HG03280 (cell line): Measurements from ENCODE around the gene GPSM3.

Experiments
- ATAC-seq: cut with Tn5 transposase; IDR thresholded peaks from one replicate; pipeline ENCODE4 v1.9.1; 2021; ENCODE audit warnings: mild to moderate bottlenecking, moderate library complexity; ENCODE audit not compliant: unreplicated experiment

Gene GPSM3

DNA sequence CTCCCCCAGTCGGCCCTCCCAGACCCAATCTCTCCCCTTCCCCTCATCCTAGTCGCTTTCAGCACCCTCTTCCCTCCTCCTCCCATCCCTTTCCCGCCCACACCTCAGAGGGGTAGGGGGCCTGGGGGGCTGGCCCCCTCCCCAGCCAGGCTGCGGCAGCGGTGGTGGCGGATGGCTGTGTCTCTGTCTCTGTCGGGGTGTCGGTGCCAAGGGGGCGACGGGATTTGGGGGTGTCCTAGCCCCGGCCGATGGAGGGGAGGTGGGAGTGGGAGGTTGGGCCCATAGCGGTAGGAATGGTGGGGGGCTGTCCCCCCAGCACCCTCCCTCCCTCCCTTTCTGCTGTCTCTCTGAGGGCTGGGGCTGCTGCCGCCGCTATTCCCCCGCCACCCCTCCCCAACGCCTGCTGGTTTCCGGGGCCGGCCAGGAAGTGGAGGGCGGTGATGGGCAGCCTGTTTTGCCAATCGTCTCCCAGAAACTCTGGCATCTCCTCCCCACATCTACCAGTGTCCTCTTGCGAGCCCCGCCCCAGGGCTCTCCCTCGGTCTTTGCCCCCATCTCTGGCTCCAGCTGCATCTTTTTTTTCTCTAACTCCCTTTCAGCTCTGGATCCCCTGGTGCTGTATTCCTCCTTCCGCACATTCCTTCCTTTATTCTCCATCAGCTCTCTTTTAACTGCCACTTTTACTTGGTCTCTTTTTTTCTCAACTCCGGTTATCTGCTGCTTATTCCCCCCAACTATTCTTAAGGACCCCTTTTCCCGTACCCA lies 16.6 kb downstream of the GPSM3 start, which contains the start of gene AGPAT1:
TSS of gene AGPAT1 (minus strand) at position 374 of the 765 bp plus-strand sequence. CDS start 4,588 bp downstream, outside the sequence.
- ATAC-seq, result peak; percentile 42

DNA sequence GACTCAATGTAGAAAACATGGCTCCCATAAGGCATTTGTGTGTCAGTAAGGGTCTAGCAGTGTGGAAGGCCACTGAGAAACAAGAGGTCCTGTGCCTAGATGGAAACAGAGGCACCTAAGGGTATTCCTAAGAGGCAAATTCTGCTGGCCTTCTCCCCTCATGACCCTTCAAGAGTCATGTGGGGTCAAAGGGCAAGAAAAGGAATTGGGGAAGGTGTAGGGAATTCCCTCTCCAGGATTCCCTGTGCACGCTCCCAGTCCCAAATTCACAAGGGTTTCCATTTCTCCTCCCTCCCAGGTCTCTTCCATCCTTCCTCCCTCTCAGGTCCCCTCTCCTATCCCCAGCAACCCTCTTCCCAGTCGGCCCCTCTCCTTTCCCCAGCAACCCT lies 17.1 kb downstream of the GPSM3 start:
- ATAC-seq, result no peak

DNA sequence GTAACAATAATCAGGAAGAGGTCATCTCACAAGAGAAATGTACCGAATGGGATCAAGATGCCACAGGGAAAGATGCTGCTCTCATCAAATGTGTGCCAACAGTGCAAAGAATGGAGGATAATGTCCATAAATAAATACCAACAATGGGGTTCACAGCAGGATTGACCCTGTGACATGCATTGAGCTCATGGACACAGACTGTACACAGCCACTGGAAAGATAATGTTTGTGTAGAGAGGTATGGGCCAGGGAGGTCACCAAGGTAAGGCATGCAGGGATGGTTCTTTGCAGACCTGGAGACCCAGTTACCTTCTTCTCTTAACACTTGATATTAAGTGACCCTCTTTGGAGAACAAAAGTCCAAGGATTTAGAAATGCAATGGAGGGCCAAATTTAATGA lies 18.0 kb downstream of the GPSM3 start:
- no peak for ATAC-seq

DNA sequence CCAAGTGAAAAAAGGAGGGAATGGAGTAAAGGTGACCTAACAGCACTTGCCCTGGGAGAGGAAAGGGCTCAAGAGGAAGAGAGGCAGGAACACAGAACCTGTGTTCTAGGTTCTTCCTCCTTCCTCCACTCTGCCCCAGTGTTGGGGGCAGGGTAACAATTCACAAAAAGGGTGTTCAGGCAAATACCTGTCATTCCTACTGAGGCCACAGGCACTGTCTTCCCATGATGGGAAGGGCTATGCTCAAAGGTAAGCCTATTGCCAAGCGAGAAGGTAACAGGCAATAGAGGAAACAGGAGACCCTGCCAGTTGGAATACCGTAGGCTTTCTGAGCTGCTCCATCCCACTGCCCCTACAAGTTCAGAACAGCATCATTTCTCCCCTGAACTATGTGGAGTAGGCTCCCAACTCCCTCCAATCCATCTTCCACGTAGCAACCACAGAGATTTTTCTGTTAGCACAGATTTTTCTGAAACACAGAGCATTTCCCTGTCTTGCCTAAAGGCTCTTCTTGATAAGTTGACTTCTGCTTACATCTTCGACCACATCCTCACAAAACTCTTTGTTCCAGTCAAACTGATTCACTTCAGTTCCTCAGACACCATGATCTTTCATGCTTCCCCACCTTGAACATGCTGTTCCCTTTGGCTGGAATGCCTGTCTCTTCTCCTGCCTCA lies 19.3 kb downstream of the GPSM3 start:
- no peak for ATAC-seq

DNA sequence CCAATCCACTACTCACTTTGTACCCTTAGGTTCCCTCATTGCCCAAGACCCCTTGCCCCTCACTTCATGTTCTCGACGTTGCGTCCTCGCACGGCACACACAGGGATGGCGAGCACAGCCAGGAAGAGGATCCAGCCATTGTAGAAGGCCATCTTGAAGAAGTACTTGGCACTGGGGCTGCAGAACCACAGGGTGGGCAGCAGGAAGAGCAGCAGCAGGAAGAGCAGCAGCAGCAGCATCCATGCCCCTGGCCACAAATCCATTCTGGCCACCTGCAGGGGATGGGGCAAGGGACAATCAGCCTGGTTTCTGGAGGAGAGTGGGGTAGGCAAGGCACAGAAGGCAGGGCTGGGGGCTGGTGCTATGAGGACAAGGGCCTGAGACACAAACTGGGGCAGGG lies 21.2 kb downstream of the GPSM3 start:
- ATAC-seq, result no peak

DNA sequence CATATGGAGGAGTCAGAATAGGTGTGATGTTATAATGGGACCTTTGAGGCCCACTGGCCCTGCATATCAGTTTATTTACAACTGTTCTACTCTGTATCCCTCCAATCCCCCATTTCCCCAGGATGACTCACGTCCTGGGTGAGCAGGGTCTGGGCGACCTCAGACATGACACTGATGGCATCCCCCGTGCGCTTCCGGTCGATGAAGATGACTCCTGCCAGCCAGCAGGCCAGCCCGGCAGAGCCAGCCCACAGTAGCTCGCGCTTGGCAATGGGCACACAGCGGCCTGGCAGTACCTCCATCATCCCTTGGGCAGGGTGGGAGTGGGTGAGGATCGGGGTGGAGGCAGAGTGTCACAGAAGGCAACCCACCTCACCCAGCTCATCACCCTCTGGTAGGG lies 22.1 kb downstream of the GPSM3 start:
- ATAC-seq, result no peak

DNA sequence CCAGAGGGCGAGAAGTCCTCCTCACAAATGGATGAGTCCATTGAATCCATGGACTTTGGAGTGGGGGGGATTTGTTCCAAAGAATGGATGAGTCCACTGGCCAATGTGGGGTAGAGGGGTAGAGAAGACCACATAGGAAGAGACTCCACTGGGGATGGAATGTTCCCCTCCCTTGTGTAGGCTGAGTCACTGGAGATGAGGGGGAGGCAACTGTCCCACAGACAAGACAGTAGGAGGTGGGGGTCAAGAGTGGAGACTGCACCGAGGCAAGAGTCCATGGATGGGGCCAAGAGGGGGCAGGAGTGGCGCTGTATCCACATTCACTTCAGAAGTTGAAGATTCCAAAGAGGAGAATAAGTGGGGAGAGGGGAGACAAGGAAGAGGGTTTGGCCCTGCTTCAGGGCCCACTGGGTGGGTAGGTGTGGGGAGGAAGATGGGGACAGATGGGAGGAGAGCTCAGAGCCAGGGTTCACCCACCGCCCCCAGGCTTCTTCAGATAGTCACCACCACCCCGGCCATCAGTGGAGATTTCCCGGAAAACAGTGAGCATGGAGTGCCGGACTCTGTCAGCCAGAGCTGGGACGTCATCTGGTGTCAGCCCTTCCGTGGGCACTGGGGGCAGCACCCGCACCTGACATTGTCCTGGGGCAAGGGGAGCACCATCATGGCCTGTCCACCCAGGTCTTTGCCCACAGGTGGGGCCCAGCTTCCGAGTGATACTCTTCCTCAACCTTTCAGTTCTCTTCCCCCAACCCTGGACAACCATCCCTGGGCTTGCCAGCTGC lies 23.4 kb downstream of the GPSM3 start:
- no peak for ATAC-seq

DNA sequence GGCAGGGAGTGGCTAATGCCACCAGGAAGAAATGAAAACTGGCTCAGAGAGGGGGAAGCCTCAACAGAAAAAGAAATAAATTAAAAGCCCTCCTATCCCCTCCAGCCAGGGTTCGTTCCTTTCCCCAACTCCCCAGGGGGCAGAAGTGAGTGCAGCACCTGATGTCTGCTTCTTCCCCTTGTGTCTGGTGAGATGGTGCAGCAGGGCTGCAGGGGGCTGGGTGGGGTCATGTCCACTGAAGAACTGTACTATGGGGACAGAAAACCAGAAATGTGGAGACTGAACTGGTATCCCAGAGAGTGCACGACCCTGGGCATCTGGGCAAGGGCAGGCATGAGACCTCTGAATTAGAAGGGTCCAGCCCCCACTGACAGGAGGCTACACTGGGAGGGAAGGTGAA lies 24.1 kb downstream of the GPSM3 start:
- ATAC-seq, result no peak

DNA sequence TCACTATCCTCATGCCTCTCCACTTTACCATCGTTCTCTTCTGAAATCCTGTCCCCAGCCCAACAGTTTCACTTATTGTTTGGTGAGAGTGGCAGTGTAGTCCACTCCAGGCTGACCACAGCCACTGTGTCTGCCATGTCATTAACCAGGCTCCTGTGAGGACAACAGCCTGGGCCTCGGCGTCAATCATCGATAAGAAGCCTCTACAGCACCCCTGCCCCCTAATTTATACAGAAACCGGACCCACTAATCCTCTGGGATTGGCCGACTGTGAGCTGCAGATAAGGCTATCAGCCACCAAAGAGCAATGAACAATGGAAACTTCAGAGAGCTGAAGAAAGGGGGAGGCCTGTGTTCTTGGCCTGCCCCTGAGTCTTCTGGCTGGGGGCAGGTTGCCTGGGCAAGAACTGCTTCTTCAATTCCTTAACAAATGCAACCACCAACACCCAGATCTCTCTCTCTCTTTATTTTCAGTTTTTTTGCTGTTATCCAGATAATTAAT lies 24.6 kb downstream of the GPSM3 start:
- no peak for ATAC-seq

DNA sequence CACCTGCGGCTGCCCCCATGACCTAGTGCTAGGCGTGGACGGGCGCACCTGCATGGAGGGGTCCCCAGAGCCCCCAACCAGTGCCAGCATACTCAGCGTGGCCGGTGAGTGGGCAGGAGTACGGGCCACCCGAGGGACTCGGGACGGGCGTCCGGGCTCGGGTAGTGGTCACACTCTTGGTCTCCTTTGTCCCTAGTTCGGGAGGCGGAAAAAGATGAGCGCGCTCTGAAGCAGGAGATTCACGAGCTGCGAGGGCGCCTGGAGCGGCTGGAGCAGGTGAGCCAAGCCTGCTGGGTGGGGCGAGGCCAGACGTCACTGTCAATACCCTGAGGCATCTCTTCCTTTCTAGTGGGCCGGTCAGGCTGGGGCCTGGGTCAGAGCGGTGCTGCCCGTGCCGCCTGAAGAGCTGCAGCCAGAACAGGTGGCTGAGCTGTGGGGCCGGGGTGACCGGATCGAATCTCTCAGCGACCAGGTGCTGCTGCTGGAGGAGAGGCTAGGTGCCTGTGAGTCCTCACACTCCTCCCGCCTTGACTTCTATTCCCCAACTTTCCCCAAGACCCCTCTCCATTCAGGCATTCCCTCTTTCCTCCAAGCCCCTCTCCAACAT lies 25.2 kb downstream of the GPSM3 start:
- no peak for ATAC-seq

DNA sequence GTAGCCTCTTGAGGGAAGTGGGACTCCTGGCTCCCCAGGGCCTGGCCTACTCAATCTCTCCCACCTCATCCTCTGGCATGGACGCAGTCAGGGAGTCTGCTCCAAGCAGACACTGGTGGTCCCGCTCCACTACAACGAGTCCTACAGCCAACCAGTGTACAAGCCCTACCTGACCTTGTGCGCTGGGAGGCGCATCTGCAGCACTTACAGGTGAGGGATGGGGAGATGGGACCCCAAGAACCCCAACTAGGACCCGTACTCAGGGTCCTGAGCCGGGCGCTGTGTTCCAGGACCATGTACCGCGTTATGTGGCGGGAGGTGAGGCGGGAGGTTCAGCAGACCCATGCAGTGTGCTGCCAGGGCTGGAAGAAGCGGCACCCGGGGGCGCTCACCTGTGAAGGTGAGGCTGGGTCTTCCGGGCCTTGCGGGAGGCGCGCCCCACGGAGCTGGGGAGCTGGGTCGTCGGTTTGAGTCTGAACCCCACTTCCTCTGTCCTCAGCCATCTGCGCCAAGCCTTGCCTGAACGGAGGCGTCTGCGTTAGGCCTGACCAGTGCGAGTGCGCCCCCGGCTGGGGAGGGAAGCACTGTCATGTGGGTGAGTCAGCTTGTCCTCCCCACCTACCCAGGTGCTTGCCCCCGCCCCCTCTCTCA lies 25.9 kb downstream of the GPSM3 start:
- no peak for ATAC-seq

DNA sequence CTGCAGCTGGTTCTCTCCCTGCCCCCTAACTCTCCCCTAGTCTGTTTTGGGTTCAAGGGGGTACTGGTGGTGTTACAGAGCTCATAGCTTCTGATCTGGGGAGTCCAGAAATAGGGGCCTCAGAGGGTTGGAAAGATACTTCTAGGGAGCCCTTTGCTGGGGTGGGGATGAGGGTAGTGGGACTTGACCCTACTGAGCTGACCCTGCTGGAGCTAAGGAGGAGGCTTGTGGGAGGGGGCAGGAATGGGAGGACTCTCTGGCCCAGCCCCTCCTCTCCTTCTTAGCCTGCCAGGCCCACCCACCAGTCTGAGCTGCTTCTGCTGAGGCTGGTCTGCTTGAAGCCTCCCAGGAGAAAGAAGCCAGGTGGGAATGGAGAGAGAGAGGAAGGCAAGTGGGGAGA lies 28.1 kb downstream of the GPSM3 start, which contains the start of gene EGFL8:
TSS of gene EGFL8 (plus strand) at position 301 of the 400 bp plus-strand sequence. CDS start 1,571 bp downstream, outside the sequence.
- no peak for ATAC-seq

DNA sequence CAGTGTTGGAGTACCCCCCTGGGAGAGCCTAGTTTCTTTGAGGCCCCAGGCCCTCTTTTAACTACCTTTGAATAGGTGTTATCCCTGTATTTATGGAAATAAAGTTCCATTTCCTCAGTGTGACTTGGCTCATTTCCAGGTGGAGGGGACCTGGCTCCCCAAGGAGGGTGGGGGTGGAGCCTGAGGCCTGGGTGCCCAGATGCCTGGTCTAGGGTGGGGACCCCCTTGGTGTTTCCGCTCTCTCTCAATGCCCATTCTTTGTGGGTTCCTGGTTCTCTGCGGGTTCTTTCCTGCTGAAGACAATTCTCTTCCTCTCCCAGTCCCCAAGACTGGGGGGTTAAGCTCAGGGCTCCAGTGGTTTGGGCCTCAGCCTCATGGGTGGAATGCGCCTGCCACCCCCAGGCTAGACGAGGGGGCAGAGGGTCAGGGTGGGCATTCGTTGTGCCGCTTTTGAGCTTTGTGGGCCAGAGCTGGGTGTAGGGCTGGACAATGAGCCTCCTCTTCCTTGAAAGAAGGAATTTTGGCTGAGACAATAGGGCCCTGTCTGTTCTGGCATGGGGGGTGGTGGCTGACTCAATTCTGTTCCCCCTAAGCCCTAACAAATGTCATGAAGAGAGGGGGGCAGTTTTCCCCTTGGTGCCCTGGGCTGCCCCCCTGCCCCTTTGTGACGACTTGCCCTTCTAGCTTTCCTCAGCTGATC lies 28.7 kb downstream of the GPSM3 start:
- ATAC-seq, result no peak

DNA sequence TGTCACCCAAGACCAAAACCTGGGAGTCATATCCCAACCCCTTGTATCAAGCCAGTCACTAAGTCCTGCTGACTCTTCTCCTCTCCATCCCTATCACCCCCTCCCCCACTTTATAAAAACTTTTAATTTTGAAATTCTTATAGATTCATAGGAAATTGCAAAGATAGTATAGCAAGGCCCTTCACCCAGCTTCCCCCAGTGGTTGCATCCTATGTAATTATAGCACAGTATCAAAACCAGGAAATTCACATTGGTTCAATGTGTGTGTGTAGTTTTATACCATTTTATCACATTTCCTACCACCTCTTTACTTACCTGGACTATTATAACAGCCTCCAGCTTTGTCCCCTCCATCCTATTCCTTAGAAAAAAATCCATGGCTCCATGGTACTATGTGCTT lies 34.4 kb downstream of the GPSM3 start:
- ATAC-seq, result no peak

DNA sequence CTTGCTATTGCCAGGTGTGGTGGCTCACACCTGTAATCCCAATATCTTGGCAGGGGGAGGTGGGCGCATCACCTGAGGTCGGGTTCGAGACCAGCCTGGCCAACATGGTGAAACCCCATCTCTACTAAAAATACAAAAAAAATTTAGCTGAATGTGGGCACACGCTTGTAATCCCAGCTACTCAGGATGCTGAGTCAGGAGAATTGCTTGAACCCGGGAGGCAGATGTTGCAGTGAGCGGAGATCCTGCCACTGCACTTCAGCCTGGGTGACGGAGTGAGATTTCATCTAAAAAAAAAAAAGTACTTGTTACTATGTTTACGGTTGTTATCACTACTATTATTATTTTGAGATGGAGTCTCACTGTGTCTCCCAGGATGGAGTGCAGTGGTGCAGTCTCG lies 35.6 kb downstream of the GPSM3 start:
- no peak for ATAC-seq

DNA sequence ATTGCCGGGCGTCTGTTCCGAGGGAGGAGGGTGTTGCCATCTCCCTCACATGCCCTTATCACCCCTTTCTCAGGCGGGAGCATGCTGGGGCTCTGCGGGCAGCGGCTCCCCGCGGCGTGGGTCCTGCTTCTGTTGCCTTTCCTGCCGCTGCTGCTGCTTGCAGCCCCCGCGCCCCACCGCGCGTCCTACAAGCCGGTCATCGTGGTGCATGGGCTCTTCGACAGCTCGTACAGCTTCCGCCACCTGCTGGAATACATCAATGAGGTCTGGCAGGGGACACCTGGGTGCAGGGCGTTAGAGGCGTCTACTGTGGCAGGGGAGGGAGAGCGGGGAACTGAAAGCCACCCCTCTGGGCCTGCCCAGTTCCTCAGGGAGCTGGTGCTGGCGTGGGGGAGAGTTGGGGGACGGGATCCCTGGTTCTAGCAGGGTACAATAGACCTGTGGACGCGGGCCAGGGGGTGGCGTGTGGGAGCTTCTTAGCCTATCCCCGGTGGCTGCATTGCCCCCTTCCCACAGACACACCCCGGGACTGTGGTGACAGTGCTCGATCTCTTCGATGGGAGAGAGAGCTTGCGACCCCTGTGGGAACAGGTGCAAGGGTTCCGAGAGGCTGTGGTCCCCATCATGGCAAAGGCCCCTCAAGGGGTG lies 37.8 kb downstream of the GPSM3 start:
- ATAC-seq, result peak; percentile 70

DNA sequence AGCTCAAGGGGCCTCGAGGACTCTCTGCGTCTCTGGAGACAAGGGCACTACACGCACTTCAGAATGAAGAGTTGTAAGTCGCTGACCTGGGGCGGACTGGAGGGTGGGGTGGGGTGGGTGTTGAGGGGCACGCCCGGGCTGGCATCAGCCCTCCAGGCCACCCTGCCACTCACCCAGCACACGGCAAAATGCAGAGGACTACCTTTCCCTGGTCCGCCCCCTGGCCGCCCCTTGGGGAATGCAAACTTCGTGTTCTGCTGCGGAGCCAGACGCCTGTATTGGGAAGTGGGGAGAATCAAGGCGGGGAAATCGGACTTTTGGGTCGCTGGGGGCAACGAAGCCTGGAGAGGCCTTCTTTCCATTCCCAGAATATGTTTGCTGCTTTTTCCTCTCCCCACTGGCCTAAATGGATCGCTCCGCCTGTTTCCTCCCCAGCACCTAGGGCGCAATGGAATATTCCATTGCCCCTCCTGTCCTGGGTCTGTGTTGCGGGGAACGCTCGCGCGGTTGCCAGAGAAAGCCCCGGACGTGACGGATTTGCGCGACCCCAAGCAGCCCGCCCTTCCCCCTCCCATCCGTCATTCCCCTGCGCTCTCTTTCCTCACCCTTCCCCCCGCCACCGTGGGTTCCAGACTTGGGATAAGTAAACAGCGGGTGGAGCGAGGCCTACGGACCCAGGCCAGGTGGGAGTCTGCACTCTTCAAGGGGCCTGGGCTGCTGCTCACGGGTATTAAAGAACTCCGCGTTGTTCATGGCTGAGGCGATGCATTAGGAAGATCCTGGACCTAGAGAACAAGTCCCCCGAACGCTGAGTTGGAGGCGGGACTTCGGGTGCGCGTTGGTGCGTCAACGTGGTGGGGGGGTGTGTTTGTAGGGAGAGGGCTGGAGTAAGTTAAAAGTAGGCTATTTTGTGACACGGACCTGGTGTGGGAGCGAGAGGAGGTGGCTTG lies 38.6 kb downstream of the GPSM3 start, which contains the start of gene PPT2:
TSS of gene PPT2 (plus strand) at position 578 of the 950 bp plus-strand sequence. CDS start 454 bp downstream, outside the sequence.
- ATAC-seq, result peak; percentile 17
